HG03045 (cell line): ENCODE results near the gene MYO1E.
A peak's percentile ranks its signal among the peaks of the same experiment; 100 is the strongest.
"Not testable (repeated sequence)": the region's sequence is repeated elsewhere in the genome, so short reads cannot be mapped to it uniquely, and the experiment has no call there.

ENCODE experiments used
- ATAC-seq: cut with Tn5 transposase; IDR thresholded peaks from one replicate; pipeline ENCODE4 v1.9.1; 2021; ENCODE audit warnings: mild to moderate bottlenecking, moderate library complexity; ENCODE audit not compliant: unreplicated experiment

Gene MYO1E

DNA sequence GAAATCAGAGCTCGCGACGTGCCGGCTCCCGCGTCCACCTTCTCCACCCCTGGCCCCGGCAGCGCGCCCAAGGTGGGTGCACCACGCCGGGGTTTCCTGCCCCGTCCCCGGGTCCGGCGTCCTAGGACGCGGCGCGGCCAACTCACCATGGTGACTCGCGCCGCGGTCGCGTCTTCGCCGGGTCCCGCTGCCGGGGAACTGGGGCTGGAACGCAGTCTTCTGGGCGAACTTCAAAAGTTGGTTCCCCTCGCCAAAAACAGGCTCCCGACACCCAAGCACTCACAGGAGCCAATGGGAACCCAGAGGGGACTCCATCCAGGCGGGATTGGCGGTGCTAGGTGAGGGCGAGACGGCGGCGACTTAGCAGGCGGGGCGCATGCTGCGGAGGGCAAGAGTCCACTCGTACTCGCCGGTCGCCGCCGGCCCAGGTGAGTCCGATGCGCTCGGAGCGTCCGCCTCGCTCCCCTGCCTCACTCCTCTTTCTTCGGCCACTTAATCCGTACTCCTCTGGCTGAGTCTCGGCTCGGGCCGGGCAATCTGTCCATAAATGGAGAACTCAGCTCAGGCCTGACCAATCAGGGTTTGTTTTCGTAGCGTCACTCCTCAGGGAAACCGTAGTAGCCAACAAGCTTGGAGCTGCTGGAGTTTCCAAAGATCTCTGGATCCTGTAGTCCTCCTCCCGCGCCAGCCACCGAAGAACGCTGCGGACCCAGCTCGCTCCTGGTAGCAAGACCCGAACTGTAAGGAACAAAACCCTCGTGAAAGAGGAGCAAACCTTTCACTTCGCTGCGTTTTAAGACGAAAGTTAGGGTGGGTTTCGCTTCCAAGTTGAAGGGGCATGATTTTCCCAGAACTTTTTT, at the start of gene MYO1E:
Gene MYO1E (minus strand): TSS at position 520 of the 860 bp plus-strand sequence. CDS start 371 bp downstream, at position 149.
- peak; percentile 44 for ATAC-seq

DNA sequence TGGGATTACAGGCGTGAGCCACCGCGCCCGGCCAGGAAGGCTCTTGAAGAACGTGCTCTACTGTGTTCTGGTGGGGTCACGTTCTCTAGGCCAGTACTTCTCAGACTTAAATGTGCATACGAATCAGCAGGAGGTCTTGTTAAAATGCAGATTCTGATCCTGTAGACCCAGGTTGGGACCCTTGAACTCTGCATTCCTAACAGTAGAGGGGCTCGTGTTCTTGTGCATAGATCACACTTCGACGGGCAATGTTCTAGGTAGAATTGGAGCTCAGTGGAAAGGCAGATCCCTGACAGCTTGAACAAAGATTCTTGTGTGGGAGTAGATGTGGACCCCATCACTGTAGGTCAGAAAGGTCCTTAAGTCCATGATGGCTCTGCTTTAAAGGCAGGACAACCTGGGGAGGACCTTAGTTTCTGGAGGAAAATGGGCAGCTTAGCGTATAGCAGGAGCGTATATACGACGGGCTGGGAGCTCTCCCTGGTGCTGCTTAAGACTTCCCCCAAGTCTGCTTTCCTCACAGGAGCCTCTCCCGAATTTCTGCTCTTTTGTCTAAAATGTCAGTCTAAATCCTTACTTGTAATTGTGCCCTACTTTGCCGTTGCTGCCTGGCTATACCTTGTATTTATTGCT, 48.4 kb upstream of the MYO1E start:
- no peak for ATAC-seq

DNA sequence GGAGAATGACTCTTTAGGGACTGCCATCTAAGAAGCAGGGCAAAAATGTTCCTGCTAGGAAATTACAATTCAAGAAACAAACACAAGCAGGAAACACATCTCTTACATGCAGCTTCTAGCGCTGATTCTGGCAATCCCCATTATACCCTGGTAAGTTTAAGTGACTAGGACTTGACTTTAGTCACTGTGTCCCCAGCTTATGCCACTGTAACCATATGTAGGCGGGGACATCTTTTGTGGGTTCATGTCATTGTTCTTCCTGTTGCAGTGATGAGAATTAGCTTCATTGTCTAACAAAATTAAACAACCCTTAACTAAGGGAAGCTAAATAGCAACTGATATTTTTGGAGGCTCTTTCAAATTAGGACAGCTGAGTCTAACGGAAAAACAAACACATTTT, 47.4 kb upstream of the MYO1E start:
- no peak for ATAC-seq

DNA sequence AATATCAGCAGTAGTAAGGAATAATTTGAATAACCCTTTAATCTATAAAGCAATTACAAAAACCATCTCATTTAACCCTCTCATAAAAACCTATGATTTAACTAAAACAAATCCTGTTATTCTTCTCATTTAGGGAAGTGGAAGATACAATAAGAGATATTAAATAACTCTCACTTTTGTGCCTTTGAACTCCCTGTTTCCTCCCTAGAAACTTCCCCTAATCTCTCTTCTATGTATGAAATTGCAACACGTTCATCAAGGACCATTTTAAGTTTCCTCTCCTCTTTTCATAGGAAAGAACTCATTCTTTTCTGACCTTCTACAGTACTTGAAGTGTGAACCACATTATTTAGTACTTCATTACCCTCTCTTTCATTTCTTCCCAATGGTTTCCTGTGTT, 46.5 kb upstream of the MYO1E start:
- ATAC-seq = no peak

DNA sequence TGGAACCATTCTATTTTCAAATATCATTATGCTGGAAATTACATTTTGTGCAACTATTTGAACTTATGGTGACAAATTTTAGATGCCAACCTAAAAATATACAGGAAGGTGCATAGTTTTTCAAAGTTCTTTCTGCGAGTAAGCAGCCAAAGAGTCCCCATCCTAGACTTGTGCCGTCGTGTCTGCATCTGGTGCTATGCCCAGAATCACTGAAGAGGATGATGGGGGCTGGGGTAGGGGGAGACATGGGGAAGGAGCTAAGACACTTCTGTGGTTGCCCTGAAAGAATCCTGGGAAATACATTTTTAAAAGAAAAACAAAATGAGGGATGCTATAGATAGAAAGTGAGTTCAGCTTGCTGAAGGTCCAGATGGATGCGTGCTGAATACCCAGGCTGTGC, 44.1 kb upstream of the MYO1E start:
- ATAC-seq = no peak

DNA sequence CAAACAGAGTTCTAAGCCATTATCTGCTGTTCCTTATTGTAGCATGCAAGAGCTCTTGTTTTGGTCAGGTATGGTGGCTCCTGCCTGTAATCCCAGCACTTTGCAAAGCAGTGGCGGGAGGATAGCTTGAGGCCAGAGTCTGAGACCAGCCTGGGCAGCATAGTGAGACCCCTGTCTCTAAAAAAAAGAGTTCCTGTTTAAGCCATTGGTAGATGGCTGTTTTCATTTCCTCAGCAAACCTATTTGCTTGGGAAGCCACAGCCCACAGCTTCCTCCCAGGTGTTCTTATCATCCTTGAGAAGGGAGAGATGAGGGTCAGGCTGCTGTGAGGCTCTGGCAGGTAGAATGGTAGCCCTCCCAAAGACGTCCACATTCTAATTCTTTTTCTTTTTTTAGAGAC, 40.9 kb upstream of the MYO1E start:
- ATAC-seq = no peak

DNA sequence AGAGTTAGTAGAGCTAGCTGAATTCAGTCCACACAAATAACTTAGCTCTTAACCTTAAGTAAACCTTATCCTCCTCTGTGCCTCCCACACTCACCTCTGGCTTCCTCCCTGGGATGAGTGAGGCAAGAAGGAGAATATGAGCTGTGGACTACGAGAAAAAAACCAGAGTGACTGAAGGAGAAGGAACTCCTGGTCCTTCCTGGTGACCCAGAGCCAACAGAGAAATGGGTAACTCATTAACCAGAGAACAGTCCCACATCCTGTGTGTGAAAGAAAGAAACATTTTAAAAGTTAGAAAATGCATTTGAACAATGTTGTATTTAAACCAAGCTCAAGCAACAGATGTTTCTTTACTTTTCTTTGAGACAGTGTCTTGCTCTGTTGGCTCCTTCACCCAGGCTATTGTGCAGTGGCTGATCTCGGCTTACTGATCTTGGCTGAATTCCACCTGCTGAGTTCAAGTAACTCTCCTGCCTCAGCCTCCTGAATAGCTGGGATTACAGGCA, 37.8 kb upstream of the MYO1E start:
- ATAC-seq = no peak

DNA sequence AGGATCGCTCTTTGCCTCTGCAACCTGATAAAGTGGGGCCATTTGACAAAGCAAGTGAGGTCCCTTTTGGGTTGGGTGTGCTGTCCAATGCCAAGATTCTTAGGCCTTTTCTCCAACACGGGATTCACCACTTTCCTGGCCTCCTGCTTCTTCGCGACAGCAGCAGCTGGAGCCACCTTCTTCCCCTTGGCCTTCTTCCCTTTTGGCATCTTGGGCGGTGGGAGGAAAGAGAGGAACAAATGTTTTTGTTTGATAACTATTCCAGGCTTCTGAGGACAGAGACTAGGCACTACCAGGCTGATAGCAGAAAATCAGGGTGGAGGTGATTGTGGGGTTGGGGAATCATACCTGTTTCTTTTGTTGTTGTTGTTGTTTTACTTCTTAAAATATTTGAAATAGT, 35.3 kb upstream of the MYO1E start:
- ATAC-seq = no peak

DNA sequence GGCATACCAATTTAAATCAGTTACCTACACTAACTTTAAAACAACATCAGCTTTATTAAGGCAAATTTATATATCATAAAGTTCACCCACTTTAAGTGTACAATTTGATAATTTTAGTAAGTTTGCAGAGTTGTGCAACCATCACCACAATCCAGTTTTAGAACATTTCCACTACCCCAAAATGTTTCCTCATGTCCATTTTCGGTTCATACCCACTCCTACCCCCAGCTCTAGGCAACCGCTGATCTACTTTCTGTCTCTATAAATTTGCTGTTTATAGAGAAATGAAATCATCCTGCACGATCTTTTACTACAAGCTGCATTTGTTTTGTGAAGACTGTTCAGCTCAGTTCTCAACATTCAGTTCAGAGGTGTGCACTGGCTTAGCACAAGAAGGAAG, 33.8 kb upstream of the MYO1E start:
- ATAC-seq = no peak

DNA sequence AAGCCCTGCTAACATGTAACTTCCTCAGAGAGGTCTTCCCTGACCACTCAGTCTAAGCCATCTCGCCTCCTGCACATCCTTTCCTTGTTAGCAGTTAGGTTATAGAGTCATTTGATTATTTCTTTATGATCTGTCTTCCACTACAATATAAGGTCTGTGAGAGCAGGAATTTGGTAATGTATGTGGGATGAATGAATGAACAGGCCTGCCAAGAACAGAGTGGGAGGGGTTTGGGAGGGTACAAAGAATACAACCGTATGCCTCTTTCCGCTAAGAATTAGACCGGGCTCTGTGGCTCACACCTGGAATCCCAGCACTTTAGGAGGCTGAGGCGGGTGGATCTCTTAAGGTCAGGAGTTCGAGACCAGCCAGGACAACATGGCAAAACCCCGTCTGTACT, 32.4 kb upstream of the MYO1E start:
- no peak for ATAC-seq

DNA sequence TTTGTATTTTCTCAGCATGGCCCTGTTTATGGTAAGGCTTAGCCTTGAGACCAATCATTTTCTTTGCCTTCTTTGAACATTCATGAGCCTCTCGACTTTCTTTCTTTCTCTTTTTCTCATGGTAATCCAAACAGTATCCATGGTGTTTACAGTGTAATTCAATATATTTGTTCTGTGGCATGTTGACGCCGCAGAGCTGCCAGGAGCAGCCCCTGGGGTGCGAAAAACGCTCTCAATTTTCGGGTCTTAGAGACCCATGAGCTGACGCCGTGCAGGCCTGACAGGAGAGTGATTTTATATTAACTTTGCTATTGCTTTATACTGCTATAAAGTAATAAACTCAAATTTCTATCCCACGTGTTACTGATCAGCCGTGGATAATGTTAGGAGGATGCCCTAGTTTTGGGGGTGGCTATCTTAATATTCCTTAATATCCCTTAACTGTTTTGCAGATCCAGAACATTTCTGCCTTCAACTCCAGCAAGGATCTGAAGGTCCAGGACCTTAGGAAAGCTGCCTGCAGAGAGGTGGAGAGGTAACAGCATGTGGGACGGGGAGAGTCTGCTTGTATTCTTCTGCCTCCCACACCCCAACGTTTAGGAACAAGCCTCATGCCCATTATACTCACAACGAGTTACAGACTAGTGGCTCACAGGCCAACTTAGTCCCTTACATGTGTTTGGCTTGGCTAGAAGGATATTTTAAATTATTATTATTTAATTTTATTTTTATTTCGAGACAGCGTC, 29.3 kb upstream of the MYO1E start:
- ATAC-seq = no peak

DNA sequence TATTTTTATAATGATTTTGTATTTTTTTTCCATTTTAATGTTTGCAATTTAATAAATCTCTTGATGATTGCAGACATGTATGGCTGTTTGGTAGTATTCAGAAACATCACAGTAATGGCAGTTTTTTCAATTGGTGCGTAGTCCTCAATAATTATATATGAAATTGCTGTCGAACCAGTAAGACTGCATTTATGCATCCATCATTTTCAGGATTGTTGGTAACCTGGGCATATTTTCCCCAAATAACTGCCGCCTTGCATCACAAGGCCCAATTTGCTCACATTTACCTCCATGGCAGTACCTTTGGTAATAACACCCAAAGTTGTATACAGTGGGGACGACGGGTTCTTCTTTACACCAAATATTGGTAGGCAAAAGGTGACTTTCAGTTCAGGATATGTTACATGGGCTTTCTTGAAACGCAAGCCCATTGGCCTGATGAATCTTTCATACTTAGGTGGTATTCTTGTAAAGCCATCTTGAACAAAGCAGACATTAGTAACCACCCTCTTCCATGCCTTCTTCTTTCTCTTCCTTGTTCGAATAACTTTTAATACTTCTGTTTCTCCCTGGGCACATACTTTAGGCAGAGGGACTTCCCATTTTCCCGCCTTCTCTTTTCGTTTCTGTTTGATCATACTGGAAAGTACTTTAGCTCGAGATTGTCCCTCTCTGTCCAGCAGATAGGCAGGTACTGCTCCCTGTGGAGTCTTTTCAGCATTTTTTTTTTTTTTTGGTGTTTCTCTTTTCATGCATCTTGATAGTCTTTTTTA, 28.6 kb upstream of the MYO1E start:
- not testable (repeated sequence) for ATAC-seq

DNA sequence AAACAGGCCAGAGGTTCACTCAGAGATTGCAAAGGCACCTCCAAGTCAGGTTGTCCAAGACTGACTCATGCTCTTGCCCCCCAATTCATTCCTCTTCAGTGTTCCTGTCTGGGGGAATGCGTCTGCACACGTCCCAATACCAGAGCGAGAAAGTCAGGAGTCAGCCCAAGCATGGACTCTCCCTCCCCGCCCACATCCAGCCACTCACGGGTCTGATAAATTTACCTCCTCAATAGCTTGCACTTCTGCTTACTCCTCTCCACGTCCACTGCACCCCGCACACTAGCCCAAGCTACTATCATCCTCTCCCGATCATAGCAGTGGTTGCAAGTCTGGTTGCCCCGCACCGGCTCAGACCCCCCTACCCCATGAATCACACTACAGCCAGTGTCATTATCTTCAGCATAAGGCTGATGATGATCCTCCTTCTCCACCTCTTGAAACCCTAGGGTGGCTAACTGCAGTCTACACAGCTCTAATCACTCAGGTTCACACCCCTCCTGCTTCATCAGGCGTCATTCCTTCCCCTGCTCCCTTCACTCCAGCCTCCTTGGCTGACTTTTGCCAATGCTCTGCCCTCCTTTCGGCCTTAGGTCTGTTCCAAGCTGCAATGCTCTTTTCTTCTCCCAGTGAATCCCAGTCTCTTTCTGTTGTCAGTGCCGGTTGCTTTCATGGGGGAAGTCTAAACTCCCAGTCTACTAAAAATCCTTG, 27.6 kb upstream of the MYO1E start:
- ATAC-seq = peak; percentile 22

DNA sequence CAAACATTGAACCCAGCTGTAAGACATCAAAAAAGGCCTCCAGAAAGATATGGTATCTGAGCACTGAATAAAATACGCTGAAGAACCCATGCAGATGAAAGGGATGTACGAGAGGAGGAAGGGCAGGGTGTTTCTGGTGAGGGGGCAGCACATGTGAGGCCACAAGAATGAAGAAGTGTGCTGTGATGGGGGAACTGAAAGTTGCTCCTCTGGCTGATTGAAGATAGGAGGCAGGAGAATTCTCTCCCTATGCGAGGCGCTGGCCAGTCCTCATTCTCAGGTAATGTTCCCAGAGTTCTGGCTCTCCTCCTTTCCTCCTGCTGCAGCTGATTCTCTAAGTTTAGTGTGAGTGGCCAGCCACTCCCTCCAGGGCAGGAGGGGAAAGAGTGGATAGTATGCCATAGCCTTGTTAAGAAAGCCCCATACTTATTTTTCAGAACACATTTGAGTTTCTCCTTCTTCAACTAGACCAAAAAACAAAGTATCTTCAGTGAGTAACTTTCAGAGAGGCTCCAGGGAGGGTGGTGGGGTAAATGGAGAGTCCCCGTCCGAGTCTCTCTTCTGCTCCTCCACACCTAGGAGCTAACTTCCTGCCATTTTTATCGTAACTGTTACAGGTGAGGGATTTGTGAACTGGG, 26.9 kb upstream of the MYO1E start:
- peak; percentile 71 for ATAC-seq

DNA sequence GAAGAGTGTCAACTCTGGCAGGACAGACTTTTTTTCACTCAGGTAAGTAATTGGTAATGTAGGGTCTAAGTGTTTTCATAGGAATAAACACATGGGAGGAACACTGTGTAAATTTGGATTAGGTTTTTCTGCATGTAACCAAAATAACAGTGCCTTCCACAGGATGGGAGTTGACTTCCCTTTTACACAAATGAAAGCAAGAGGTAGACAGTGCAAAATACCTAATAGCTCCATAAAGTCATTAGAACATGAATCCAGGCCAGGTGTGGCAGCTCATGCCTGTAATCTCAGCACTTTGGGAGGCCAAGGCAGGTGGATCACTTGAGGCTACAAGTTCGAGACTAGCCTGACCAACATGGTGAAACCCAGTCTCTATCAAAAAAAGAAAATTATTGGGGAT, 25.5 kb upstream of the MYO1E start:
- ATAC-seq = no peak

DNA sequence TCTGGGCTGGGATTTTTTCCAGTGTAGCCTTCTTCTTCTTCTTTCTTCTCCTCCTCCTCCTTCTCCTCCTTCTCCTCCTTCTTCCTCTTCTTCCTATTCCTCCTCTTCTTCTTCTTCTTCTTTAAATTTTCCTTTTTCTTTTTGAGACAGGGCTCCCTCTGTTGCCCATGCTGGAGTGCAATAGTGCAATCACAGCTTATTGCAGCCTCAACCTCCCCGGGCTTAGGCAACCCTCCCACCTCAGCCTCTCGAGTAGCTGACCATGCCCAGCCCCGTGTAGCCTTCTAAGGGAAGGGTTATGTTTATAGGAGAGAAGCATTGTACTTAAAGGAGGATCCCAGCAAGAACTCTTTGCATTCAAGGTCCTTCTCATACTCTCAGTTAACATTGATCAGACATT, 24.0 kb upstream of the MYO1E start:
- no peak for ATAC-seq

DNA sequence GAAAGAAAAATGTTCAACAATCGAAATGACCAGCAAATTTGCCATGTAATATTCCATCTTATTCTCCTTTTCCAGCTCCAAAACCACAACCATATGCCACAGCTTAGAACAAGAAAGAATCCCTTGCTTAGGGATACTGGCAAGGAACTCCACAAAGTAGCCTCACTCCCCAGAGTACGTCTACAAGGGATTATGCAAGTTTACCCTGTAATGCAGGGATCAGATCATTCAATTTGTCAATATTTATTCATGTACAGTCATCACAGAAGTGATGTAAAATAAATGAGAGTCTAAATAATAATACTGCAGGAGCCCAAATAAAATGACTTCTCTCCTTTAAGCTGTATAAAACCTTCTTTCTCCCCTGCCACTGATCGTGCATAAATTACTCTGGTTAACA, 23.5 kb upstream of the MYO1E start:
- no peak for ATAC-seq

DNA sequence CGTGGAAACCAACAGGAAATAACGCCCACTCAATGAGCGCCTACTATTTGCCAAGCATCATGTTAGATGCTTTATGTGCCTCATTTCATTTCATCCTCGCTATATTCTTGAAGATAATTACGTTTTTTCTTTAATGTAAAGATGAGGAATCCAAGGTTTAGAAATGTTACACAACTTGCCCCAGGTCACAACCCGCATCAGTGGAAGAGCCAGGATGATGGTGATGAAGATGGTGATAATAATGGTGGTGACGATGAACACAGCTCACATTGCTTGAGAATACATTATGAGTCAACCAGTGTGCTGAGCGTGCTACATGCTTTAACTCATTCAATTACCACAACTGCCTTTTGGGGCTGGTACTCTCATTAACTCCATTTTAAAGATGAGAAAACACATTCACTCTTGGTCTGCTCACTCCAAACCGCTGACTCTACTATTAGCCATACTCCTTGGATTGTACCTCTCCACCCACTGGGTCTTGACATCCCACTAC, 21.5 kb upstream of the MYO1E start:
- ATAC-seq = no peak

DNA sequence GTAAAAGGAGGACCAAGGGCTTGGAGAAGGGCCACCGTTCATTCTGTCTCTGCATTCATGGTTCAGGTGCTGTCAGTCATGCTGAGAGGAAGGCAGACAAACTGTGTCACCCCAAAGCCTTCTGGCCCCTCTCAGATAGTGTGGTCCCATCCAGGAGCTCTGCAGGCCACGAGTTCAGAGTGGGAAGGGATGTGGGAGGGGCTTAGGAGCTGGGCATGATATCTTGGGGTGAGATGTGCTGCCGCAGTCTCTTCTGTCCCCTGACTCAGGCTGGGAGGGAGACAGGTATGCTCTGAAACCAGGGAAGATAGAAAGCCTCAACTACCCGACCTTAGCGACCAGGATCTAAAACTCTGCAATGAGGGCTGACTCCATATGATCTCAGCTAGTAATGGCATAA, 19.6 kb upstream of the MYO1E start:
- no peak for ATAC-seq

DNA sequence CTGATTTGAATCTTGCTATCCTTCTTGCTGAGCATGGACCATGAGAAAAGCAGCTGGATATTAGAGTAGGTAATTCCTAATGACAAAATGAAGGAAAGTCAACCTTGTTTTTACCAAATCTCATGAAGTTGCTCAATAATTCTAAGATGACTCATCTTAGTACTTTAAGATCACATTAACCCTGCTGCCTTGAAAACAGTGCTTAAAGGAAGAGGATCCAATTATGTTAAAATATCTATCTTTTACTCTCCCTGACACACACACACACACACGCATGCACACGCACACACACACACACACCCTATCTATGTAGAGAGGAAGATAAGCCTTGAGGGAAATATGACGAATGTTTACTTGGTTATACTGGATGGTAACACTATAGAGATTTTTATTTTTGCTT, 16.0 kb upstream of the MYO1E start:
- ATAC-seq = no peak
